Neural progenitor cell (in vitro differentiated cells): Measurements from ENCODE around the gene OR51F1. TPM values are rescaled to one million over a fixed set of nuclear protein-coding genes. Genes with fewer than 3 reads are reported as not detected.
"Not testable (repeated sequence)": the region's sequence is repeated elsewhere in the genome, so short reads cannot be mapped to it uniquely, and the experiment has no call there.

ENCODE experiments used
- DNase-seq: peaks from one replicate; pipeline ENCODE4 v3.0.0-alpha.2; 2016; ENCODE audit warnings: low spot score
- H2AFZ ChIP-seq: fragments of 200-600 bp; sonication (generic); replicated peaks from 2 replicates; pipeline ENCODE4 v1.6.1; 2016; ENCODE audit warnings: antibody characterized with exemption
- H3F3A ChIP-seq: fragments of 200-600 bp; sonication (generic); 2 replicates; pipeline ENCODE4 v1.6.1; 2016; ENCODE audit warnings: antibody characterized with exemption, low read depth
- H3K27ac ChIP-seq: fragments of 200-600 bp; sonication (generic); 2 replicates; pipeline ENCODE4 v1.5.1; 2016; ENCODE audit warnings: mild to moderate bottlenecking
- H3K27me3 ChIP-seq: fragments of 200-600 bp; sonication (generic); 2 replicates; pipeline ENCODE4 v1.6.1; 2016; ENCODE audit warnings: mild to moderate bottlenecking, moderate library complexity
- H3K36me3 ChIP-seq: fragments of 200-600 bp; sonication (generic); 2 replicates; pipeline ENCODE4 v1.5.1; 2016
- H3K4me1 ChIP-seq: fragments of 200-600 bp; sonication (generic); 2 replicates; pipeline ENCODE4 v1.6.1; 2016; ENCODE audit warnings: mixed run types
- H3K4me2 ChIP-seq: fragments of 200-600 bp; sonication (generic); 2 replicates; pipeline ENCODE4 v1.6.1; 2016
- H3K4me3 ChIP-seq: fragments of 200-600 bp; sonication (generic); 2 replicates; pipeline ENCODE4 v1.5.1; 2016
- H3K79me2 ChIP-seq: fragments of 200-600 bp; sonication (generic); 2 replicates; pipeline ENCODE4 v1.6.1; 2016; ENCODE audit warnings: low read depth
- H3K9ac ChIP-seq: fragments of 200-600 bp; sonication (generic); 2 replicates; pipeline ENCODE4 v1.6.1; 2016
- H3K9me3 ChIP-seq: fragments of 200-600 bp; sonication (generic); 2 replicates; pipeline ENCODE4 v1.5.1; 2016; ENCODE audit warnings: low read depth
- H4K20me1 ChIP-seq: fragments of 200-600 bp; sonication (generic); 2 replicates; pipeline ENCODE4 v1.6.1; 2016; ENCODE audit warnings: low read depth
- H3K27ac Mint-ChIP-seq: 3 replicates; pipeline ENCODE4 v1.8.0; 2021; ENCODE audit warnings: mixed read lengths
- H3K27me3 Mint-ChIP-seq: 2 replicates; pipeline ENCODE4 v1.8.0; 2022; ENCODE audit warnings: low read depth, mild to moderate bottlenecking, inconsistent platforms, moderate library complexity, mixed read lengths; ENCODE audit not compliant: insufficient read depth
- H3K36me3 Mint-ChIP-seq: 3 replicates; pipeline ENCODE4 v1.8.0; 2021; ENCODE audit warnings: mixed read lengths
- H3K4me1 Mint-ChIP-seq: 3 replicates; pipeline ENCODE4 v1.8.0; 2021; ENCODE audit warnings: mixed read lengths
- H3K4me3 Mint-ChIP-seq: 3 replicates; pipeline ENCODE4 v1.8.0; 2021; ENCODE audit warnings: mild to moderate bottlenecking, moderate library complexity, mixed read lengths
- H3K9me3 Mint-ChIP-seq: 3 replicates; pipeline ENCODE4 v1.8.0; 2020; ENCODE audit warnings: mixed read lengths
- CTCF ChIP-seq: fragments of 200-600 bp; sonication (generic); IDR thresholded peaks from 2 replicates; pipeline ENCODE4 v1.5.1; 2017; ENCODE audit warnings: antibody characterized with exemption, mild to moderate bottlenecking
- EZH2 ChIP-seq: fragments of 200-600 bp; sonication (generic); IDR thresholded peaks from 2 replicates; pipeline ENCODE4 v1.6.1; 2017; ENCODE audit warnings: antibody characterized with exemption, mild to moderate bottlenecking, moderate library complexity
- EZH2phosphoT487 ChIP-seq: fragments of 200-600 bp; sonication (generic); IDR thresholded peaks from 2 replicates; pipeline ENCODE4 v1.6.1; 2017; ENCODE audit warnings: antibody characterized with exemption
- small RNA-seq: library from RNA; depleted of rRNA; stranded (forward); fragments of <200 nt; gene quantifications from one replicate; pipeline ENCODE3, GENCODE V24; 2015
- total RNA-seq: library from RNA; depleted of rRNA; stranded (reverse); fragments of >200 nt; gene quantifications from 2 replicates; pipeline ENCODE4 v1.2.3, GENCODE V29; 2015; ENCODE audit warnings: low replicate concordance

The OR51F1 gene
- total RNA-seq, 1 donor from 2014 or later = not detected

DNA sequence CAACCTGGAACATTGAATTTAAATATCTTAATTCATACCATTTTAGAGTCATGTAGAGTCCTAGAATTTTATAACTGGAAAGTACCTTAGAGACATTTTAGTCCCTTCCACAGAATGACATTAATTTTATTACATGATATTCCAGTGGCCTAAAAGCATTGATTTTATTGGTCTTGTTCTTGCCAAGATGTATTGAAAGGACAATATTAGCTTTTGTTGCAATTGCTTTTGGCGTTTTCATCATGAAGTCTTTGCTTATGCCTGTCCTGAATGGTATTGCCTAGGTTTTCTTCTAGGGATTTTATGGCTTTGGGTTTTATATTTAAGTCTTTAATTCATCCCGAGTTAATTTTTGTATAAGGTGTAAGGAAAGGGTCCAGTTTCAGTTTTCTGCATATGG, 29.0 kb downstream of the OR51F1 start:
- no peak overlapping the region for H3K4me2 ChIP-seq
- H3K79me2 ChIP-seq = no peaks in the 10 kb centered on the region
- Mint-ChIP-seq H3K36me3 (no peaks in the 10 kb centered on the region), H3K4me1 (no peaks in the 10 kb centered on the region), H3K9me3 (no peaks in the 10 kb centered on the region), H3K4me3 (no peak overlapping the region), H3K27ac (no peak overlapping the region), H3K27me3 (peaks cover 2% of the 10 kb centered on the region)
- no peak for TF ChIP-seq CTCF
- TF ChIP-seq EZH2 = no peak
- no peak for TF ChIP-seq EZH2phosphoT487
- H3K27ac ChIP-seq = no peak overlapping the region
- H3K9me3 ChIP-seq = no peaks in the 10 kb centered on the region
- no peaks in the 10 kb centered on the region for H4K20me1 ChIP-seq
- H3K4me1 ChIP-seq = no peaks in the 10 kb centered on the region
- H3K36me3 ChIP-seq = no peaks in the 10 kb centered on the region
- DNase-seq = no peak
- H3K9ac ChIP-seq = no peak overlapping the region
- H3K4me3 ChIP-seq = no peak overlapping the region
- no peaks in the 10 kb centered on the region for H3F3A ChIP-seq
- no peak overlapping the region for H2AFZ ChIP-seq
- H3K27me3 ChIP-seq = no peaks in the 10 kb centered on the region

- Histone ChIP-seq H3K27ac (no peak overlapping the region), H2AFZ (no peak overlapping the region), H3K4me1 (no peaks in the 10 kb centered on the region), H3K9me3 (no peaks in the 10 kb centered on the region), H4K20me1 (no peaks in the 10 kb centered on the region), H3K27me3 (no peaks in the 10 kb centered on the region), H3K4me3 (no peak overlapping the region), H3K9ac (no peak overlapping the region), H3K79me2 (no peaks in the 10 kb centered on the region), H3F3A (no peaks in the 10 kb centered on the region), H3K4me2 (no peak overlapping the region), H3K36me3 (no peaks in the 10 kb centered on the region)
- no peak for TF ChIP-seq EZH2
- H3K4me1 Mint-ChIP-seq = no peaks in the 10 kb centered on the region
- H3K36me3 Mint-ChIP-seq = no peaks in the 10 kb centered on the region
- no peak overlapping the region for H3K27ac Mint-ChIP-seq
- H3K4me3 Mint-ChIP-seq = no peak overlapping the region
- peaks cover 2% of the 10 kb centered on the region for H3K27me3 Mint-ChIP-seq
- peaks cover 5% of the 10 kb centered on the region for H3K9me3 Mint-ChIP-seq
- DNase-seq = no peak
These were observed 42.6 kb downstream of the OR51F1 start for GRCh38 chr11:4727171-4727570.

DNA sequence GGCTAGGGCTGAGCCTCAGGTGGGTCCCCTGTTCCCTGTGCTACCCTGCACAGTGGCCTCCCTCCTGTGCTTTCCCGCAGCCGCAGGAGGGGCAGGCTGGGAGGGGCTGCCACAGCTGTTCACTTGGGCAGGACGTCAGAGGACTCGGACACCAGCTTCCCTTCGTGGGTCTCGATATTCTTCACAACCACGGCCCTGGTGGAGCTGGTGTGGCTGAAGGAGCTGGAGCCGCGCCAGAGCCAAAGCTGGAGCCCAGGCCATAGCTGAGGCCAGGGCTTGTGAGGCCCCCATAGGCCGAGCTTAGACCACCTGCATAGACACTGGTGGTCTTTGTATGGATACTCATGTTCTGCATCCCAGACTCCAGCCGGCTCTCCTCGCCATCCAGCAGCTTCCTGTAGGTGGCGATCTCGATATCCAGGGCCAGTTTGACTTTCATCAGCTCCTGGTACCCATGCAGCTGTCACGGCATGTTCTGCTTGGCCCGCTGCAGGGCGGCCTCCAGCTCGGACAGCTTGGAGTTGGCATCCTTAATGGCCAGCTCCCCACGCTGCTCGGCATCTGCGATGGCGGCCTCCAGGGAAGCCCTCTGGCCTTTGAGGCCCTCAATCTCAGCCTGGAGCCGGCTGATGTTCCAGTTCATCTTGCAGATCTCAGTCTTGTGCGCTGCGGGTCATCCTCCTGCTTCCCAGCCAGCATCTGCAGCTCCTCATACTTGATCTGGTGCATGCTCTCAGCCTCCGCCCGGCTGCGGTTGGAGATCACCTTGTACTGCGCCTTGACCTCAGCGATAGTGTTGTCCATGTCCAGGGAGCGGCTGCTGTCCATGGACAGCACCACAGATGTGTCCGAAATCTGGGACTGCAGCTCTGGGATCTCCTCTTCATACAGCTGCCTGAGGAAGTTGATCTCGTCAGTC, 46.9 kb downstream of the OR51F1 start:
- TF ChIP-seq CTCF = peak; percentile 34
- not testable (repeated sequence) for H3K36me3 Mint-ChIP-seq, H3K79me2 ChIP-seq, H2AFZ ChIP-seq, H3K4me1 ChIP-seq, H3K4me3 ChIP-seq, H3K9ac ChIP-seq, H3K4me3 Mint-ChIP-seq, H3K9me3 ChIP-seq, H3K9me3 Mint-ChIP-seq, H3F3A ChIP-seq, H3K27ac Mint-ChIP-seq, H3K27ac ChIP-seq, H3K27me3 ChIP-seq, H3K36me3 ChIP-seq, H3K27me3 Mint-ChIP-seq, H4K20me1 ChIP-seq, H3K4me2 ChIP-seq
- peaks cover 11% of the 10 kb centered on the region for H3K4me1 Mint-ChIP-seq
- DNase-seq = peak; percentile 8

Small RNAs within 50 kb of the gene (small RNA-seq; reads per million reads assigned to genes)
- gene RF00091 = not detected

Other genes with a start within 250 kb of the OR51F1 start
- gene OR52M1, start 224.7 kb downstream of the OR51F1 start, total RNA-seq = not detected in 2 replicates
- not detected in 2 replicates for gene OR52I2, start 188.2 kb downstream of the OR51F1 start, total RNA-seq
- gene OR52I1, start 175.9 kb downstream of the OR51F1 start, total RNA-seq = not detected in 2 replicates
- 10.5 and 19.5 TPM in 2 replicates for gene TRIM68, start 161.7 kb downstream of the OR51F1 start, total RNA-seq
- gene OR51D1, start 132.5 kb downstream of the OR51F1 start, total RNA-seq = not detected in 2 replicates
- gene OR51E1, start 126.0 kb downstream of the OR51F1 start, total RNA-seq = not detected in 2 replicates
- gene OR51E2, start 72.1 kb downstream of the OR51F1 start, total RNA-seq = not detected in 2 replicates
- gene MMP26, start 65.2 kb downstream of the OR51F1 start, total RNA-seq = not detected in 2 replicates
- gene OR52R1, start 34.4 kb upstream of the OR51F1 start, total RNA-seq = not detected in 2 replicates
- not detected in 2 replicates for gene OR51F2, start 51.4 kb upstream of the OR51F1 start, total RNA-seq
- gene OR51S1, start 79.3 kb upstream of the OR51F1 start, total RNA-seq = not detected in 2 replicates
- not detected in 2 replicates for gene OR51T1, start 112.0 kb upstream of the OR51F1 start, total RNA-seq
- gene OR51A7, start 133.8 kb upstream of the OR51F1 start, total RNA-seq = not detected in 2 replicates
- not detected in 2 replicates for gene OR51G2, start 149.4 kb upstream of the OR51F1 start, total RNA-seq
- not detected in 2 replicates for gene OR51G1, start 154.4 kb upstream of the OR51F1 start, total RNA-seq
- not detected in 2 replicates for gene OR51A4, start 177.7 kb upstream of the OR51F1 start, total RNA-seq
- not detected in 2 replicates for gene OR51A2, start 185.8 kb upstream of the OR51F1 start, total RNA-seq
- gene OR51L1, start 224.9 kb upstream of the OR51F1 start, total RNA-seq = not detected in 2 replicates